Kidney (tissue), 14 donors: ENCODE results near the gene ATP11B. TPM values are rescaled to one million over a fixed set of nuclear protein-coding genes. Genes with fewer than 3 reads are reported as not detected.

Experiments used
- DNase-seq, 5 donors: peaks; one replicate each; pipeline ENCODE4 v3.0.0-alpha.2; 2013 to 2020
- FAIRE-seq: peaks from 2 replicates; lab custom pipeline; 2012; peaks lifted over from hg19 to GRCh38; lab: Jason Lieb, UNC
- H3K27ac ChIP-seq, 2 donors: one replicate each; pipeline ENCODE4 v1.7.0; 2013; ENCODE audit warnings: low read depth in 2 of 2, low read length in 2 of 2, inconsistent platforms in 1 of 2
- H3K27me3 ChIP-seq: one replicate; pipeline ENCODE4 v1.7.1; 2013; ENCODE audit warnings: low read length, inconsistent platforms; ENCODE audit not compliant: control insufficient read depth, insufficient read depth
- H3K36me3 ChIP-seq, 3 donors: one replicate each; pipeline versions ENCODE4 v1.7.0 to v1.7.1; 2013; ENCODE audit warnings: low read length in 3 of 3, control low read depth in 1 of 3, inconsistent platforms in 1 of 3; ENCODE audit not compliant: insufficient read depth in 3 of 3, control insufficient read depth in 2 of 3
- H3K4me1 ChIP-seq, 3 donors: one replicate each; pipeline versions ENCODE4 v1.7.0 to v1.7.1; 2013; ENCODE audit warnings: low read length in 3 of 3, inconsistent platforms in 1 of 3, low read depth in 1 of 3; ENCODE audit not compliant: control insufficient read depth in 2 of 3, insufficient read depth in 2 of 3
- H3K4me3 ChIP-seq, 3 donors: one replicate each; pipeline versions ENCODE4 v1.7.0 to v1.8.1; 2013; ENCODE audit warnings: low read length in 3 of 3, control low read depth in 1 of 3, inconsistent platforms in 1 of 3
- H3K9ac ChIP-seq, 3 donors: one replicate each; pipeline versions ENCODE4 v1.7.0 to v1.7.1; 2013; ENCODE audit warnings: low read length in 3 of 3, control low read depth in 1 of 3, inconsistent platforms in 1 of 3
- H3K9me3 ChIP-seq, 3 donors: one replicate each; pipeline versions ENCODE4 v1.7.0 to v1.7.1; 2013; ENCODE audit warnings: low read length in 3 of 3, control low read depth in 1 of 3, inconsistent platforms in 1 of 3; ENCODE audit not compliant: control insufficient read depth in 2 of 3, insufficient read depth in 1 of 3
- intact Hi-C: fragments of 100-400 bp; cut with DNase I; formaldehyde crosslinking; loops from one replicate; pipeline ENCODE4 v1.11.1; 2022
- polyA plus RNA-seq: library from polyadenylated mRNA; stranded (reverse); fragments of 350-450 nt; fragmentation: Illumina TruSeq; extraction: RNeasy Lipid Tissue Mini Kit (QIAGEN cat#74804); gene quantifications from one replicate; pipeline ENCODE4 v1.2.3, GENCODE V29; 2014; ENCODE audit warnings: low read depth, low replicate concordance; ENCODE audit not compliant: insufficient read depth
- total RNA-seq: library from RNA; stranded (reverse); fragmentation: NEBNext Ultra II Directional; extraction: Animal tissue kit (Norgen Biotek cat#: 25700); gene quantifications from one replicate; pipeline ENCODE4 v1.2.1, GENCODE V29; 2021
- TF ChIP-seq, protein P1 (sequence below): IDR thresholded peaks from 3 replicates; pipeline ENCODE4 v1.5.1; 2012; ENCODE audit warnings: mild to moderate bottlenecking, moderate library complexity, borderline replicate concordance; ENCODE audit not compliant: insufficient read depth; ENCODE audit errors: extremely low read depth
- donor health status: control.
- donor health status: control.
- donor health status: control.
- donor health status: control.
- donor health status: control.
- donor health status: DM: yes; HTN: yes; CAD: no.
- donor health status: Normal renal cell carcinoma (clear cell type).

Gene ATP11B
- total and polyA plus RNA-seq, 2 donors from 2014 or later, result 8.0 to 65.0 TPM

DNA sequence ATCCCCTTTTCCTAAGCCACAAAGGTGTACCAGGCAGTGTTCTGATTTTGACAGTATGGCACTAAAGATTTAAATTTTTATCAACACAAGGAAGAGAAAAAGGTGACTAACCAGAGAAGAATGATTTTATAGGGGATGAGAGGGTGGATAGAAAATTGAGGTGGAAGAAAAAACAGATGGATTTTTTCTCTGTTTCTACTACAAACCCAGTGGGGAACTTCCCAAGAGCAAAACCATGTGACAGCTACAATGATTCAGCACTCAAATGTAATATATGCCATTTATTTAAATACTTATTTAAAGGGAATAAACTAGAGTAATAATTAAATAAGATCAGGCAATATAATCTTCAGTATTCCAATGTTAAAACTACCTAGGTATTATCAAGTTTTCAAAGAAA, 176.0 kb downstream of the ATP11B start:
- no peak overlapping the region for H3K9ac ChIP-seq
- no peaks in the 10 kb centered on the region for H3K9me3 ChIP-seq
- no peaks in the 10 kb centered on the region for H3K36me3 ChIP-seq
- TF ChIP-seq, protein P1, sequence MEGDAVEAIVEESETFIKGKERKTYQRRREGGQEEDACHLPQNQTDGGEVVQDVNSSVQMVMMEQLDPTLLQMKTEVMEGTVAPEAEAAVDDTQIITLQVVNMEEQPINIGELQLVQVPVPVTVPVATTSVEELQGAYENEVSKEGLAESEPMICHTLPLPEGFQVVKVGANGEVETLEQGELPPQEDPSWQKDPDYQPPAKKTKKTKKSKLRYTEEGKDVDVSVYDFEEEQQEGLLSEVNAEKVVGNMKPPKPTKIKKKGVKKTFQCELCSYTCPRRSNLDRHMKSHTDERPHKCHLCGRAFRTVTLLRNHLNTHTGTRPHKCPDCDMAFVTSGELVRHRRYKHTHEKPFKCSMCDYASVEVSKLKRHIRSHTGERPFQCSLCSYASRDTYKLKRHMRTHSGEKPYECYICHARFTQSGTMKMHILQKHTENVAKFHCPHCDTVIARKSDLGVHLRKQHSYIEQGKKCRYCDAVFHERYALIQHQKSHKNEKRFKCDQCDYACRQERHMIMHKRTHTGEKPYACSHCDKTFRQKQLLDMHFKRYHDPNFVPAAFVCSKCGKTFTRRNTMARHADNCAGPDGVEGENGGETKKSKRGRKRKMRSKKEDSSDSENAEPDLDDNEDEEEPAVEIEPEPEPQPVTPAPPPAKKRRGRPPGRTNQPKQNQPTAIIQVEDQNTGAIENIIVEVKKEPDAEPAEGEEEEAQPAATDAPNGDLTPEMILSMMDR, result no peak
- no peak overlapping the region for H3K27ac ChIP-seq
- H3K4me1 ChIP-seq, result peaks cover 0 to 14% (median 8%) of the 10 kb centered on the region in 3 donors
- no peaks in the 10 kb centered on the region for H3K27me3 ChIP-seq
- intact Hi-C loops, result no loop called here
- no peak for FAIRE-seq
- no peak for DNase-seq
- H3K4me3 ChIP-seq, result no peak overlapping the region

DNA sequence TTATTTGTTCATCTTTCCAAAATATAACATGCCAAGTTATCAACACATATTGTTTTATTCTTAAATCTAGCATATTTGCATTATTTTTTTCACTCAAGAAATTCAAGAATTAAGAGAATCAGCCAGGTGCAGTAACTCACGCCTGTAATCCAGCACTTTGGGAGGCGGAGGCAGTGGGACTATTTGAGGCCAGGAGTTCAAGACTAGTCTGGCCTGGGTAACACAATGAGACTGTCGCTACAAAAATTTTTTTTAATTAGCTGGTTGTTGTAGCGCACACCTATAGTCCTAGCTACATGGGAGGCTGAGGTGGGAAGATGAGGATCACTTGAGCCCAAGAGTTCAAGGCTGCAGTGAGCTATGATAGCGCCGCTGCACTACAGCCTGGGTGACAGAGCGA, 176.5 kb downstream of the ATP11B start:
- no peaks in the 10 kb centered on the region for H3K36me3 ChIP-seq
- FAIRE-seq (no peak), DNase-seq (no peak)
- H3K9ac ChIP-seq, result no peak overlapping the region
- H3K27ac ChIP-seq, result no peak overlapping the region
- H3K27me3 ChIP-seq, result no peaks in the 10 kb centered on the region
- no peak overlapping the region for H3K4me3 ChIP-seq
- TF ChIP-seq, protein P1, result no peak
- intact Hi-C loops, result no loop called here
- H3K4me1 ChIP-seq, result peaks cover 0 to 14% (median 8%) of the 10 kb centered on the region in 3 donors
- no peaks in the 10 kb centered on the region for H3K9me3 ChIP-seq

DNA sequence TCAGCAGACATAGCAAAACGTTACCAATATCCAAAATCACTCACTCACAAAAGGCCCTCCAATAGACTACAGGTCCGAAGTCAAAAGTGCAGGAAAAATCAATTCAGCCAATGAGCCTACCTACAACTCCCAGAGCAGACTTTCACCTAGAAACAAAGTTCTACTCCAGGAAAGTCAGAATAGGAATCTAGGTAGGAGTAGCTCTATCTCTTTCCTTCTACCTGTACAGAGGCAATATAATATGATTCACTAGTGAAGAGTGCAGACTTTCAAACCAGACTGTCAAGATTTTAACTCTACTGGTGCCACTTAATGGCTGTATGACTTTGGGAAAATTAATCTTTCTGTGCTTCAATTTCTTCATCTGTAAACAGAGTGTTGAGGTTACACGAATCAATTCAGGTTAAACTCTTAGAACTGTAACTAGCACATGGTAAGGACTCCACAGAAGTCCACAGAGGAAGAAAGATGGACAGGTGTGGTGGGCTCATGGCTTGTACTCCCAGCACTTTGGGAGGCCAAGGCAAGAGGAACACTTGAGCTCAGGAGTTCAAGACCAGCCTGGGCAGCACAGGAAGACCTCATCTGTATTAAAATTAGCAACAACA, 177.6 kb downstream of the ATP11B start:
- no peaks in the 10 kb centered on the region for H3K9me3 ChIP-seq
- H3K27ac ChIP-seq, result no peak overlapping the region
- TF ChIP-seq, protein P1, result no peak
- H3K36me3 ChIP-seq, result no peaks in the 10 kb centered on the region
- H3K4me3 ChIP-seq, result no peak overlapping the region
- peaks cover 0 to 14% (median 8%) of the 10 kb centered on the region in 3 donors for H3K4me1 ChIP-seq
- H3K27me3 ChIP-seq, result no peaks in the 10 kb centered on the region
- intact Hi-C loops, result no loop called here
- H3K9ac ChIP-seq, result no peak overlapping the region
- no peak for DNase-seq
- no peak for FAIRE-seq

Other genes with a start within 250 kb of the ATP11B start
- gene DCUN1D1, start 187.0 kb downstream of the ATP11B start, total RNA-seq, result 47.9 TPM
- 14.2 TPM for gene DCUN1D1, start 187.0 kb downstream of the ATP11B start, polyA plus RNA-seq